ENCODE data around the gene RNF121.

The RNF121 gene

DNA sequence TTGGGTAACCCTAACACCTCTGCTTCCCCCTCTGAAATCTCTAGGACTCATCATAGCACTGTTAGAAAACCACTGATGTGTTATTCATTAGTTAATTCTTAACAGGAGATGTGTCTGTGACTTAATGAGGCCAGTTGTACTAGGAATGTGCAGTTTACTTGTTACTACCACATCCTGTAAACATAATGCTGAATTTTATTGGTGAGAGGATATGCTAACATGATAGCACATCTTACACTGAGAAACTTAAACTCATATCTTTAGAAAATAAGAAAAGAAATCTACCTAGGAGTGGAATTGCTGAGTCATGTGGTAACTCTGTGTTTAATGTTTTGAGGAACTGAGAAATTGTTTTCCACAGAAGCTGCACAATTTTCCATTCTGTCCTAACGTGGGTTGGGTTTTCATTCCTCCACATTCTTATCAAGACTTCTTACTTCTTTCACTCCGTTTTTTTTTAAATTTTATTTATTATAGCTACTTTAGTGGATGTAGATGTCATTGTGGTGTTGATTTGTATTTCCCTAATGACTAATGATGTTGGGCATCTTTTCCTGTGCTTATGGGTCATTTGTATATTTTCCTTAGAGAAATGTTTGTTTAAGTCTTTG, 33.7 kb downstream of the RNF121 start:
- Histone ChIP-seq H3K4me1 (ENCODE audit: control insufficient read depth, insufficient read depth, low read length) (no peaks in the 10 kb centered on the region), H3K4me3 (ENCODE audit: low read depth, low read length) (no peak overlapping the region), H3K9me3 (ENCODE audit: control insufficient read depth, insufficient read depth, low read depth, low read length) (no peaks in the 10 kb centered on the region), H3K36me3 (ENCODE audit: control insufficient read depth, insufficient read depth, low read length) (peaks cover 36% of the 10 kb centered on the region), H3K27me3 (ENCODE audit: control insufficient read depth, insufficient read depth, low read length) (no peaks in the 10 kb centered on the region), H3K27ac (ENCODE audit: low read depth, low read length) (peak overlapping the region; percentile 7; the same call in 1 of the 2 replicates), H3K9ac (ENCODE audit: low read length) (no peak overlapping the region)

DNA sequence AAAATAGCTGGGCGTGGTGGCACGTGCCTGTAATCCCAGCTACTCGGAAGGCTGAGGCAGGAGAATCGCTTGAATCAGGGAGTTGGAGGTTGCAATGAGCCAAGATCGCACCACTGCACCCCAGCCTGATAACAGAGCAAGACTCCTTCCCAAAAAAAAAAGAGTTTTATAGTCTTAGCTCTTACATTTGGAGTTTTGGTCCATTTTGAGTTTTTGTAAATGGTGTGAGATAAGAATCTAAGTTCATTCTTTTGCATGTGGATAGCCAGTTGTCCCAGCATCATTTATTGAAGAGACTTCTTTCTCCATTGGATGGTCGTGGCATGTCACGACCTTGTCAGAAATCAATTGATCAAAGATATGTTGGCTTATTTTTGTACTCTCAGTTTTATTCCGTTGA, 34.6 kb downstream of the RNF121 start:
- H3K9me3 ChIP-seq (ENCODE audit: control insufficient read depth, insufficient read depth, low read depth, low read length) = no peaks in the 10 kb centered on the region

DNA sequence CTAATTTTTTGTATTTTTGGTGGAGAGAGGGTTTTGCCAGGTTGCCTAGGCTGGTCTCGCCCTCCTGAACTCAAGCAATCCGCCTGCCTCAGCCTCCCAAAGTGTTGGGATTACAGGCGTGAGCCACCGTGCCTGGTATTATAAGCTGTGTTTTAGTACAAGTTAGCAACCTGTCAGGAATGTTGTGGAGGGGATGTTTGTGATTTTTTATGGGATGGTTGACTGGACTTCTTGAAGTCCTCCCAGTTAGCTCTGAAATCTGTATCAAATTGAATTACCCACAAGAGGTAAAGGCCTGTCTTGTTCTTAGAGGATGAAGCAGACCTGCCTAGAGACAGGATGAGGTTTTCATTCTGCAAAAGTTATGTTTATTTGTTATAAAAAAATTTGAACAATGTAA, 35.8 kb downstream of the RNF121 start:
- Histone ChIP-seq H3K9ac (ENCODE audit: low read length) (no peak overlapping the region), H3K36me3 (ENCODE audit: control insufficient read depth, insufficient read depth, low read length) (peaks cover 46% of the 10 kb centered on the region), H3K27ac (ENCODE audit: low read depth, low read length) (no peak overlapping the region), H3K9me3 (ENCODE audit: control insufficient read depth, insufficient read depth, low read depth, low read length) (no peaks in the 10 kb centered on the region), H3K27me3 (ENCODE audit: control insufficient read depth, insufficient read depth, low read length) (no peaks in the 10 kb centered on the region), H3K4me3 (ENCODE audit: low read depth, low read length) (no peak overlapping the region), H3K4me1 (ENCODE audit: control insufficient read depth, insufficient read depth, low read length) (no peaks in the 10 kb centered on the region)

More for the DNA sequence above, 34.6 kb downstream of the RNF121 start:
- peaks cover 42% of the 10 kb centered on the region for H3K36me3 ChIP-seq (ENCODE audit: control insufficient read depth, insufficient read depth, low read length)
- H3K27ac ChIP-seq (ENCODE audit: low read depth, low read length) = no peak overlapping the region
- H3K27me3 ChIP-seq (ENCODE audit: control insufficient read depth, insufficient read depth, low read length) = no peaks in the 10 kb centered on the region
- H3K4me1 ChIP-seq (ENCODE audit: control insufficient read depth, insufficient read depth, low read length) = no peaks in the 10 kb centered on the region
- H3K9ac ChIP-seq (ENCODE audit: low read length) = no peak overlapping the region
- H3K4me3 ChIP-seq (ENCODE audit: low read depth, low read length) = no peak overlapping the region

DNA sequence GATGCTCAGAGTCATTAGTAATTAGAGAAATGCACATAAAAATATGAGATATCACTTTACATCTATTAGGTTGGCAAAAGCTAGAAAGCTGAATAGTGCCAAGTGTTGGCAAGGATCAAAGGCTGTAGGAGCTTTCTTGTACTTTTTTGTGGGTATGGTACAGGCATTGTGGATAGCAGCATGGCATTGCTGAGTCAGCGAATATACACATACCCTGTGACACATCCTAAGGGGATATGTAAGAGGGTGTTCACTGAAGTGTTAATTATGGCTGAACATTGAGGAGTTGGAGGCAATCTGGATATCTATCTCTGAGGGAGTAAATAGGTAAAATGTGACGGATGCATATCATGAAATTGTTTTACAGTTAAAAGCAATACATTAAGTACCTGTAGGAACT, 42.8 kb downstream of the RNF121 start:
- H3K36me3 ChIP-seq (ENCODE audit: control insufficient read depth, insufficient read depth, low read length) = peaks cover 32% of the 10 kb centered on the region
- no peak overlapping the region for H3K27ac ChIP-seq (ENCODE audit: low read depth, low read length)
- H3K9ac ChIP-seq (ENCODE audit: low read length) = no peak overlapping the region
- no peaks in the 10 kb centered on the region for H3K4me1 ChIP-seq (ENCODE audit: control insufficient read depth, insufficient read depth, low read length)
- H3K27me3 ChIP-seq (ENCODE audit: control insufficient read depth, insufficient read depth, low read length) = no peaks in the 10 kb centered on the region
- no peaks in the 10 kb centered on the region for H3K9me3 ChIP-seq (ENCODE audit: control insufficient read depth, insufficient read depth, low read depth, low read length)
- H3K4me3 ChIP-seq (ENCODE audit: low read depth, low read length) = no peak overlapping the region

DNA sequence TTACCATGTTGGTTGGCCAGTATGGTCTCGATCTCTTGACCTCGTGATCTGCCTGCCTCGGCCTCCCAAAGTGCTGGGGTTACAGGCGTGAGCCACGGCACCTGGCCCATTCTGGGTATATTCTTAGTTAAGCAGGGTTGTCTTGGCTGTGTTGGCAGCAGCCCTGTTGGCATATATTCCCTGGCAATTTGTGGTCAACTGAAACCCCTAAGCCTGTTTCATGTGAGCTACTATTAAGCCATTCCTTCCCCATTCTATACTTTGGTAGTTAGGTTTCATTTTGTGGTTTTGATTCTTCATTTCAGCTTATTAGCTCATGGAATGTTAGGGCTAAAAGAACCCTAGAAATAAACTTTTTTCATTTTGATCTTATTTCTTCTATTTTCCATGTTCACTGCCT, 47.7 kb downstream of the RNF121 start:
- Histone ChIP-seq H3K27me3 (ENCODE audit: control insufficient read depth, insufficient read depth, low read length) (no peaks in the 10 kb centered on the region), H3K4me1 (ENCODE audit: control insufficient read depth, insufficient read depth, low read length) (no peaks in the 10 kb centered on the region), H3K36me3 (ENCODE audit: control insufficient read depth, insufficient read depth, low read length) (peaks cover 33% of the 10 kb centered on the region), H3K4me3 (ENCODE audit: low read depth, low read length) (no peak overlapping the region), H3K27ac (ENCODE audit: low read depth, low read length) (no peak overlapping the region), H3K9ac (ENCODE audit: low read length) (no peak overlapping the region), H3K9me3 (ENCODE audit: control insufficient read depth, insufficient read depth, low read depth, low read length) (no peaks in the 10 kb centered on the region)

DNA sequence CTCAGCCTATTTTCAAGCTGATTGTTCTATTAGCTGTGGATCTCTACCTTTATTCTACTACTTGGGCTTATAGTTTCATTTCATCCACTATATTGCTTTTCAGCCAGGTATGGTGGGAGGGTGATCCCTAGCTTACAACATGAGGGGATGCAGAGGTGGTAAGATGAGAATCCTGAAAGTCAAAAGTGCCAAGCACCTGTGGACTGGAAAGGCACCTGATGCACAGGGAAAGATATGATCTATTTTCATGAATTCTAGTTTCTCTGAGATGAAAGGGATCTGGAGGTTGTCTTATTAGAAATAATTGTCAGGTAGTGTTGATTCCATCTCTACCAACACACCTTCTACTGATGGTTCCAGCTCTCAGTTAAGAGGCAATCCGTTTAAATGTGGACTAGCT, 48.2 kb downstream of the RNF121 start:
- Histone ChIP-seq H3K27ac (ENCODE audit: low read depth, low read length) (no peak overlapping the region), H3K9ac (ENCODE audit: low read length) (no peak overlapping the region), H3K27me3 (ENCODE audit: control insufficient read depth, insufficient read depth, low read length) (no peaks in the 10 kb centered on the region), H3K4me1 (ENCODE audit: control insufficient read depth, insufficient read depth, low read length) (no peaks in the 10 kb centered on the region), H3K9me3 (ENCODE audit: control insufficient read depth, insufficient read depth, low read depth, low read length) (no peaks in the 10 kb centered on the region), H3K36me3 (ENCODE audit: control insufficient read depth, insufficient read depth, low read length) (peaks cover 33% of the 10 kb centered on the region), H3K4me3 (ENCODE audit: low read depth, low read length) (no peak overlapping the region)

DNA sequence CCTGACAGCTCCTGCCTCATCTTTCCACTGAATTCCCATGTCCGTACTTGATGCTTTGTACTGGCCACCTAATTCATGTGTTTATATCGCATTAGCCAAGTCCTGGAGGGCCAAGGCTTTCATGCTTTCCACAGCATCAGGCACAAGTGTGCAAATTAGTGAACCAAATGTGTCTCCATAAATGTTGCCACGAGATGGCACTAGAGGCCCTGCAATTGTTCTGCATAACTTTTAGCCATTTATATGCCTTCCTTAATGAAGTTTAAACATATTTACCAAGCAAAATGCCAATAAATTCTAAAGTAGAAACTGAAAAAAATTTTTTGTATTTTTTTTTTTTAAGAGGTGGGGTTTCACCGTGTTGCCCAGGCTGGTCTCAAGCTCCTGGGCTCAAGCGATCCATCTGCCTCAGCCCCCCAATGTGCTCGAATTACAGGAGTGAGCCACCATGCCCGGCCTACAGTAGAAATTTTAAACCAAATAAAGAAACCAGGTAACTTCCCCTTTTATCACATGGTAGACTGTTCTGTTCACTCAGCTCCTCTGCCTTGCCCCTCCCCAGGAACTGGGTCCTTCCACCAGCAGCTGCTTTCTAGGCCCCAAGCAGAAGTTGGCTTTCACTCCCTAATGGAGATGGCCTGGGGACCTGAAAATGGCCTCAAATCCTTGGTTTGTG, 49.0 kb downstream of the RNF121 start:
- Histone ChIP-seq H3K4me1 (ENCODE audit: control insufficient read depth, insufficient read depth, low read length) (no peaks in the 10 kb centered on the region), H3K4me3 (ENCODE audit: low read depth, low read length) (no peak overlapping the region), H3K9me3 (ENCODE audit: control insufficient read depth, insufficient read depth, low read depth, low read length) (no peaks in the 10 kb centered on the region), H3K9ac (ENCODE audit: low read length) (no peak overlapping the region), H3K36me3 (ENCODE audit: control insufficient read depth, insufficient read depth, low read length) (peaks cover 38% of the 10 kb centered on the region), H3K27me3 (ENCODE audit: control insufficient read depth, insufficient read depth, low read length) (no peaks in the 10 kb centered on the region), H3K27ac (ENCODE audit: low read depth, low read length) (no peak overlapping the region)

DNA sequence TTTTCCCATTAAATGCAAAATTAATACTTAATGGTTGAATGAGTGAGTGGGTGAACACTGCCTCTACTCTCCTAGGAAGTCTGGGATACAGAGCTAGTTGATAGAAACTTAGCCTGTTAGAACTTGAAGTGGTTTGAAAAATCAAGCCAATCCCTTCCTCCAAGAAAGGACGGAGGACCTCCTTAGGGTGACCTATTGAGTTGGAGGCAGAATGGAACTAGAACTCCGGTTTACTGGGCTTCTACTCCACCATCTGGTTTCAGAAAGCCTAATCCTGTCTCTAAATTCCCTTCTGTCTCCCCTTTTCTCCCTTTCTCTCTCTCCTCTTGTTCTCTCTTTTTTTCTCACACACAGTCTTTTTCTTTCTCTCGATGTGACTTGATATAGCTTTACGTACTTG, 50.2 kb downstream of the RNF121 start:
- no peak overlapping the region for H3K9ac ChIP-seq (ENCODE audit: low read length)
- H3K36me3 ChIP-seq (ENCODE audit: control insufficient read depth, insufficient read depth, low read length) = peaks cover 48% of the 10 kb centered on the region
- no peak overlapping the region for H3K27ac ChIP-seq (ENCODE audit: low read depth, low read length)
- no peak overlapping the region for H3K4me3 ChIP-seq (ENCODE audit: low read depth, low read length)
- H3K4me1 ChIP-seq (ENCODE audit: control insufficient read depth, insufficient read depth, low read length) = no peaks in the 10 kb centered on the region
- H3K27me3 ChIP-seq (ENCODE audit: control insufficient read depth, insufficient read depth, low read length) = no peaks in the 10 kb centered on the region
- H3K9me3 ChIP-seq (ENCODE audit: control insufficient read depth, insufficient read depth, low read depth, low read length) = no peaks in the 10 kb centered on the region

DNA sequence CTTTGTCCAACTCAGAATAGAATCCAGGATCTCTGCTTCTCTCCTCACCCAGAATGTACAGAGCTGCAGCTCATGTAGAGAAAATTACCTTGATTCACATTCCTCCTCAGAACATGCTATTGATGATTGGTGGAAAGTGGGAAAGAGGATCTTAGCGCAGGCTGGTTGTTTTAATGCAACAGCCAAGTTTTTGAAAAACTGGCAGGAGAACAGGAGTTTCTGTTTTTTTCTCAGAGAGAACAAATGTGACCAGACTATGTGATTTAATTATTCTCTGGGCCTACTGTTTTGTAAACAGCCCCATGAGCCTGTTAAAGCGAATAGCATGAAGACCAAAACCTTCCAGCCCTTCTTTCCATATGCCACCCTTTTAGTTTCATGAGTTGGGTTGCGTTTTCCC, 50.8 kb downstream of the RNF121 start:
- no peak overlapping the region for H3K27ac ChIP-seq (ENCODE audit: low read depth, low read length)
- no peak overlapping the region for H3K9ac ChIP-seq (ENCODE audit: low read length)
- no peak overlapping the region for H3K4me3 ChIP-seq (ENCODE audit: low read depth, low read length)
- peaks cover 45% of the 10 kb centered on the region for H3K36me3 ChIP-seq (ENCODE audit: control insufficient read depth, insufficient read depth, low read length)
- no peaks in the 10 kb centered on the region for H3K27me3 ChIP-seq (ENCODE audit: control insufficient read depth, insufficient read depth, low read length)
- no peaks in the 10 kb centered on the region for H3K4me1 ChIP-seq (ENCODE audit: control insufficient read depth, insufficient read depth, low read length)
- no peaks in the 10 kb centered on the region for H3K9me3 ChIP-seq (ENCODE audit: control insufficient read depth, insufficient read depth, low read depth, low read length)

DNA sequence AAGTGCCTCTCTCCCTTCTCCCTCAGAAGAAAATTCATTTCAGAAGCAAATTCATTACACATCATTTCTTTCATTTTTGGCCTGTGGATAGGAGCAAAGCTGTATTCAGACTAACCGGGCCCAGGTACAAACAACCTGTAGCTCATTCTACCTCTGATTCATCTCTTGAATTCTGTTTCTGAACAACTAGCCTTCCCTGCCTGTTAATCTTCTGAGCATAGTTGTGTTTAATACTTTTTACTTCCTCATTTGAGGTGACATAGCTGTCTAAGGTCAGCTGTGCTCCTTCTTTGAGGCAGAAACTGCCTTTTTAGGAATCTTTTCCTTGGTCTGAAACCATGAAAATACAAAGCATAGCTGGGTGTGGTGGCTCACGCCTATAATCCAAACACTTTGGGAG, 57.3 kb downstream of the RNF121 start:
- Histone ChIP-seq H3K4me3 (ENCODE audit: low read depth, low read length) (no peak overlapping the region), H3K27me3 (ENCODE audit: control insufficient read depth, insufficient read depth, low read length) (no peaks in the 10 kb centered on the region), H3K9ac (ENCODE audit: low read length) (no peak overlapping the region), H3K36me3 (ENCODE audit: control insufficient read depth, insufficient read depth, low read length) (peaks cover 47% of the 10 kb centered on the region), H3K9me3 (ENCODE audit: control insufficient read depth, insufficient read depth, low read depth, low read length) (no peaks in the 10 kb centered on the region), H3K4me1 (ENCODE audit: control insufficient read depth, insufficient read depth, low read length) (no peaks in the 10 kb centered on the region), H3K27ac (ENCODE audit: low read depth, low read length) (no peak overlapping the region)

DNA sequence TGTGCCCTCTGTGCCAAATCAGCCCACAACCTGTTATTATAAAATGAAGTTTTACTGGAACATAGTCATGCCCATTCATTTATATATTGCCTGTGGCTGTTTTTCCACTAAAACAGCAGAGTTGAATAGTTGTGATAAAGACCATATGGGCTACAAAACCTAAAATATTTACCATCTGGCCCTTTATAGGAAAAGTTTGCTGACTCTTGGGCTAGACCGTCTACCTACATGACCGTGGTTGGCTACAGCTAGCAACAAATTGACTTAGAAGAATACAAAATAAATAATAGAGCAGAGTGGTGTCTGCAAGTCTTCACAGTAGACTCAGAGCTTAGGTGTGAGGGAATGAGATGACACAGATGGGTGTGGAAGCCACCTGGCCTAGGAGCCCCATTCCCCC, 58.7 kb downstream of the RNF121 start:
- no peak overlapping the region for H3K27ac ChIP-seq (ENCODE audit: low read depth, low read length)
- no peaks in the 10 kb centered on the region for H3K9me3 ChIP-seq (ENCODE audit: control insufficient read depth, insufficient read depth, low read depth, low read length)
- no peak overlapping the region for H3K9ac ChIP-seq (ENCODE audit: low read length)
- peaks cover 55% of the 10 kb centered on the region for H3K36me3 ChIP-seq (ENCODE audit: control insufficient read depth, insufficient read depth, low read length)
- no peak overlapping the region for H3K4me3 ChIP-seq (ENCODE audit: low read depth, low read length)
- no peaks in the 10 kb centered on the region for H3K27me3 ChIP-seq (ENCODE audit: control insufficient read depth, insufficient read depth, low read length)
- no peaks in the 10 kb centered on the region for H3K4me1 ChIP-seq (ENCODE audit: control insufficient read depth, insufficient read depth, low read length)
